GM21619 (cell line): ENCODE measurements around the gene SECISBP2.

Experiments
- ATAC-seq: cut with Tn5 transposase; IDR thresholded peaks from one replicate; pipeline ENCODE4 v1.9.1; 2021; ENCODE audit not compliant: unreplicated experiment

Gene SECISBP2

GRCh38 chr9:89398621-89399020 is 80.3 kb downstream of the SECISBP2 start:
- no peak for ATAC-seq

DNA sequence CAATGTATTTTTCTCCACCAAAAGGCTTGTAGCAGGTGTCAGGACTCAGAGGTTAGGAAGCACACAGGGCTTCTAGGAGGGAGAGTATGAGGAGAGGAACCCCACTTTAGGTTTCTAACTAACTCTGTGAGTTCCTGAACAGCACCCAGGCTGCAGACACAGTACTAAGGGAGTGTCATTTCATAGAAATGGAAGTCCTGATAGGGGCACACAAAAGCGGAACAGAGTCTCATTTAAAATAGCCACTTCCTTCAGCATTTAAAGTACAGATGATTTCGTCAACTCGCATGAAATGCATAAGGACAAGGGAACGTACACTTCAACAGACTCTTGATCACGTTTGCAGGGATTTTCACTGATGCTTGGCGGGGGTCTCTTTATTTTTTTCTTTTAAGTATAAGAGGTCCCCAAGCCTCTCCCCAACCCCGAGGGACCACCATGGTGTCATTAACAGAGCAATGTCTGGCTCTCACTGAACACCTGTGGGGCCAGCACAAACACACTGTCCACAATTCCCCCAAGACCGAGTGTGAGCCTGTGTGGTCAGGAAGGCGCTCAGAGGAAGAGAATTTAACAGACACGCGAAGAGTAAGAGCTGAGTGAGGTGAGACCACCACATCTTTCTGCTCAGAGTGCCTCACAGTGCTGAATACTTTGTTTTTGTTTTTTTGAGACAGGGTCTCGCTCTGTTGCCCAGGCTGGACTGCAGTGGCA is 82.3 kb downstream of the SECISBP2 start:
- ATAC-seq = peak; percentile 70

GRCh38 chr9:89402695-89403427 is 84.6 kb downstream of the SECISBP2 start:
- ATAC-seq = no peak

DNA sequence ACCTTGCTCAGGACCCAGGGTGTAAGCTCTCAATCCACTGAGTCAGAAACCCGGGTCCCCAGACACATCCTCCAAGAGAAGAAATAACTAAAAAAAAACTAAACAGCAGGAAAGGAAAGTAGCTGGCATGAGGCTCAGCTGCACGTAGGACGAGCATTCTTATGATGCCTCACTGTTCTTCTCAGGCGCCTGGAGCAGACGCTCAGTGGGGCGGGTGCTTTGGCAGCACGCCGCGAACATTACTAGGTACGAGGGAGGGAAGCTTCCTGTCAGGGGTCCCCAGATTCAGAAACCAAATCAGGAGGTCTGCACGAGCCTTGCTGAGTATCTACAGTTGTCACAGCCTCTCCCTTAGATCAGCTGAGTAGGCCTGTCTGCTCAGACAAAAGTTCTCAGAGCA is 85.8 kb downstream of the SECISBP2 start:
- ATAC-seq = no peak

DNA sequence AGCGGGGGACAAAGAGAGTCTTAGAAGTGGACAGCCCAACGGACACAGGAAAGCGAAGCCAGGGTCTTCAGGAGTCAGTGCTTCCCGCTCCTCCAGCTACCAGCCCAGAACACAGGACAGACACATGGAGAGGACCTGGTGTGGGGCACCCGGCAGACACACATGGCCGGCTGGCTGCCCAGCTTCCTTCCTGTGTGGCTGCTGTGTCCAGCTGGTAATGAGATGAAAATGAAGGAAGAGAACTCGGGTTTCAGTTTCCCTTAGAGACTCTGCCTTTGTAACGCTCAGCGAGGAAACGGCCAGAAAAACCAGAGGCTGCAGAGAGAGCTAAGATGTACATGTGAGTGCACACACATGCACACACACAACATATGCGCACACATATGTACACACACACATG is 87.5 kb downstream of the SECISBP2 start:
- ATAC-seq = peak; percentile 55

DNA sequence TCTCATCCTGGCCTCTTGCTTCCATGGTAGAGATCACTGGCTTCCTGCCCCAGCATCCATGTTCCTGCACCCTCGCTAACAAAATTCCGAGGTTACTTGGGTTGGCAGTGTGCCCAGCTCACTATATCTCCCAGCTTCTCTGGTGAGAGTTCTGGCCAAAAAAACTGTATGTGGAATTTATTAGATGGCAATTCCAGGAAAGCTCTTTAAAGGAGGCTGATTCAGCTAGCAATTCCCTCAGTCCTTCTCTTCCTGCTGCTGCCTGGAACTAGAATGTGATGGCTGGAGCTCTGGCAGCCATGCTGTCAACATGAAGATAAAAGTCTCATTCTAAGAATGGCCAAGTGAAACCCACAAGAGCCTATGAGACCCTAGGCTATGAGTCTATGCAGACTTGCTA is 88.8 kb downstream of the SECISBP2 start:
- no peak for ATAC-seq

GRCh38 chr9:89408628-89409101 is 90.4 kb downstream of the SECISBP2 start:
- ATAC-seq = peak; percentile 24
